GM23338 (cell line): ENCODE results near the gene SCGN. TPM values are rescaled to one million over a fixed set of nuclear protein-coding genes. Genes with fewer than 3 reads are reported as not detected.
A peak's percentile ranks its signal among the peaks of the same experiment; 100 is the strongest.

Experiments
- ATAC-seq: fragments of 200-7000 bp; cut with Tn5 transposase; 3 replicates; pipeline ENCODE4 v1.9.1; 2020
- DNase-seq: peaks from one replicate; pipeline ENCODE4 v3.0.0-alpha.2; 2015; ENCODE audit warnings: low spot score
- H2AFZ ChIP-seq: fragments of 200-600 bp; sonication (generic); 2 replicates; pipeline ENCODE4 v1.8.0; 2016; ENCODE audit warnings: antibody characterized with exemption, mild to moderate bottlenecking, moderate library complexity
- H3F3A ChIP-seq: fragments of 200-600 bp; sonication (generic); replicated peaks from 2 replicates; pipeline ENCODE4 v1.8.0; 2017; ENCODE audit warnings: antibody characterized with exemption, mixed run types, low read depth
- H3K27ac ChIP-seq: fragments of 200-600 bp; sonication (generic); 2 replicates; pipeline ENCODE4 v1.6.1; 2016; ENCODE audit warnings: low read depth
- H3K27me3 ChIP-seq: fragments of 200-600 bp; sonication (generic); 2 replicates; pipeline ENCODE4 v1.8.0; 2016; ENCODE audit warnings: mild to moderate bottlenecking, mixed run types, moderate library complexity; ENCODE audit not compliant: insufficient read depth
- H3K36me3 ChIP-seq: fragments of 200-600 bp; sonication (generic); 2 replicates; pipeline ENCODE4 v1.8.0; 2016; ENCODE audit warnings: mild to moderate bottlenecking; ENCODE audit not compliant: insufficient read depth
- H3K4me1 ChIP-seq: fragments of 200-600 bp; sonication (generic); 2 replicates; pipeline ENCODE4 v1.8.0; 2016; ENCODE audit warnings: mild to moderate bottlenecking, moderate library complexity; ENCODE audit not compliant: insufficient read depth
- H3K4me2 ChIP-seq: fragments of 200-600 bp; sonication (generic); 2 replicates; pipeline ENCODE4 v1.7.1; 2017; ENCODE audit warnings: mixed run types
- H3K4me3 ChIP-seq: fragments of 200-600 bp; sonication (generic); 2 replicates; pipeline ENCODE4 v1.6.1; 2016; ENCODE audit warnings: mixed run types
- H3K79me2 ChIP-seq: fragments of 200-600 bp; sonication (generic); replicated peaks from 2 replicates; pipeline ENCODE4 v1.8.0; 2017; ENCODE audit warnings: mild to moderate bottlenecking; ENCODE audit not compliant: insufficient read depth
- H3K9me2 ChIP-seq: fragments of 200-600 bp; sonication (generic); 2 replicates; pipeline ENCODE4 v1.8.0; 2017; ENCODE audit not compliant: insufficient read depth
- H4K20me1 ChIP-seq: fragments of 200-600 bp; sonication (generic); replicated peaks from 2 replicates; pipeline ENCODE4 v1.8.0; 2017; ENCODE audit warnings: mild to moderate bottlenecking; ENCODE audit not compliant: insufficient read depth
- H3K27ac Mint-ChIP-seq: 2 replicates; pipeline ENCODE4 v1.8.0; 2020; ENCODE audit warnings: inconsistent platforms, mild to moderate bottlenecking, moderate library complexity, mixed read lengths
- H3K27me3 Mint-ChIP-seq: 3 replicates; pipeline ENCODE4 v1.8.0; 2022; ENCODE audit warnings: low read depth, mild to moderate bottlenecking, moderate library complexity, mixed read lengths, inconsistent platforms; ENCODE audit not compliant: insufficient read depth, poor library complexity
- H3K36me3 Mint-ChIP-seq: 3 replicates; pipeline ENCODE4 v1.8.0; 2021; ENCODE audit warnings: low read depth, mild to moderate bottlenecking, inconsistent platforms, moderate library complexity, mixed read lengths
- H3K4me1 Mint-ChIP-seq: 3 replicates; pipeline ENCODE4 v1.8.0; 2020; ENCODE audit warnings: mild to moderate bottlenecking, inconsistent platforms, mixed read lengths
- H3K4me3 Mint-ChIP-seq: 3 replicates; pipeline ENCODE4 v1.8.0; 2021; ENCODE audit warnings: moderate library complexity, mild to moderate bottlenecking, inconsistent platforms, mixed read lengths
- H3K9me3 Mint-ChIP-seq: 3 replicates; pipeline ENCODE4 v1.8.0; 2020; ENCODE audit warnings: moderate library complexity, mild to moderate bottlenecking, inconsistent platforms, mixed read lengths
- CREB1 ChIP-seq: fragments of 250-450 bp; sonication (Bioruptor Pico); IDR thresholded peaks from 2 replicates; pipeline ENCODE4 v1.5.0; 2020; ENCODE audit warnings: low read depth, mild to moderate bottlenecking, moderate library complexity
- EZH2 ChIP-seq: fragments of 200-600 bp; sonication (generic); IDR thresholded peaks from one replicate; pipeline ENCODE4 v1.8.0; 2017; ENCODE audit warnings: antibody characterized with exemption, mild to moderate bottlenecking, low read depth; ENCODE audit not compliant: unreplicated experiment
- EZH2phosphoT487 ChIP-seq: fragments of 200-600 bp; sonication (generic); IDR thresholded peaks from one replicate; pipeline ENCODE4 v1.8.1; 2018; ENCODE audit warnings: antibody characterized with exemption; ENCODE audit not compliant: unreplicated experiment
- JUNB ChIP-seq: IDR thresholded peaks from one replicate; pipeline ENCODE4 v1.6.1; 2016; ENCODE audit warnings: antibody characterized with exemption; ENCODE audit not compliant: unreplicated experiment
- NANOG ChIP-seq: IDR thresholded peaks from 2 replicates; pipeline ENCODE4 v1.6.1; 2016; ENCODE audit warnings: antibody characterized with exemption, borderline replicate concordance
- POLR2AphosphoS5 ChIP-seq: IDR thresholded peaks from 2 replicates; pipeline ENCODE4 v1.6.1; 2016; ENCODE audit warnings: antibody characterized with exemption, low read depth
- STAT1 ChIP-seq: IDR thresholded peaks from one replicate; pipeline ENCODE4 v1.6.1; 2016; ENCODE audit warnings: antibody characterized with exemption; ENCODE audit not compliant: unreplicated experiment
- ZNF114 ChIP-seq: fragments of 250-450 bp; sonication (Bioruptor Pico); IDR thresholded peaks from 2 replicates; pipeline ENCODE4 v1.5.0; 2020; ENCODE audit warnings: mild to moderate bottlenecking, moderate library complexity
- ZNF331 ChIP-seq: fragments of 250-450 bp; sonication (Bioruptor Pico); IDR thresholded peaks from 2 replicates; pipeline ENCODE4 v1.5.0; 2020; ENCODE audit warnings: low read depth, mild to moderate bottlenecking, moderate library complexity
- polyA plus RNA-seq: library from polyadenylated mRNA; unstranded; fragments of >200 nt; fragmentation: Nextera tagmentation; extraction: Ambion mirVana; gene quantifications from 2 replicates; pipeline ENCODE4 v1.2.1, GENCODE V29; 2016
- total RNA-seq: library from RNA; depleted of rRNA; stranded (reverse); fragments of >200 nt; shearing (Covaris generic); gene quantifications from 2 replicates; pipeline ENCODE4 v1.2.3, GENCODE V29; 2014
- TF ChIP-seq, protein P1 (sequence below): fragments of 250-450 bp; sonication (Bioruptor Pico); IDR thresholded peaks from 2 replicates; pipeline ENCODE4 v1.5.0; 2020; ENCODE audit warnings: mild to moderate bottlenecking, moderate library complexity
- TF ChIP-seq, protein P2 (sequence below): IDR thresholded peaks from 2 replicates; pipeline ENCODE4 v1.6.1; 2016; ENCODE audit warnings: antibody characterized with exemption
- TF ChIP-seq, protein P3 (sequence below): IDR thresholded peaks from one replicate; pipeline ENCODE4 v1.6.1; 2018; ENCODE audit warnings: antibody characterized with exemption; ENCODE audit not compliant: unreplicated experiment
- TF ChIP-seq, protein P4 (sequence below), 2 experiments: fragments of 200-600 bp in 1 of 2; sonication (generic) in 1 of 2; conservative IDR thresholded peaks; 2 replicates each; pipeline versions ENCODE4 v1.5.1 to v1.6.1; 2016 to 2017; ENCODE audit warnings: antibody characterized with exemption in 2 of 2, low read depth in 2 of 2, mild to moderate bottlenecking in 2 of 2, moderate library complexity in 1 of 2

The SCGN gene
- total and polyA plus RNA-seq, 2 experiments from 2014 or later = not detected

DNA sequence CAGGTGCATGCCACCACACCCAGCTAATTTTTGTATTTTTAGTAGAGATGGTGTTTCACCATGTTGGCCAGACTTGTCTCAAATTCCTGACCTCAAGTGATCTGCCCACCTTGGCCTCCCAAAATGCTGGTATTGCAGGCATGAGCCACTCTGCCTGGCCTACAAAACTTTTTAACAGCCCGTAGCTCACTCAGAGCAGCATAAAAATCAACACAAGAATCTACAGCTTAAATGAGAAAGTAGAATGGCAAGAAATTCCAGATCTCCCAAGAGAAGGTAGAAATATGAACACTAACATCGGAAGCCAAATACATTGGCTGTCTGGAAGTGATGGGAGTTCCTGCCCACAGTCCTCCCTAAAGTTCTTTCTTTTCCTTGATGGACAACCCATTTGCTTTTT is 43.7 kb downstream of the SCGN start:
- H3K36me3 ChIP-seq = no peaks in the 10 kb centered on the region
- no peak overlapping the region for H3K4me2 ChIP-seq
- no peaks in the 10 kb centered on the region for H3K27me3 ChIP-seq
- no peaks in the 10 kb centered on the region for H4K20me1 ChIP-seq
- no peaks in the 10 kb centered on the region for H3F3A ChIP-seq
- H3K27ac ChIP-seq = no peak overlapping the region
- no peak for DNase-seq
- H3K79me2 ChIP-seq = no peaks in the 10 kb centered on the region
- H3K27ac Mint-ChIP-seq = no peak overlapping the region
- no peaks in the 10 kb centered on the region for H3K9me2 ChIP-seq
- no peaks in the 10 kb centered on the region for H3K4me1 ChIP-seq
- H3K9me3 Mint-ChIP-seq = no peaks in the 10 kb centered on the region; the same call in 2 of the 3 replicates
- peak overlapping the region; percentile 54; the same call in 1 of the 2 replicates for H2AFZ ChIP-seq
- H3K4me3 Mint-ChIP-seq = no peak overlapping the region
- no peak for TF ChIP-seq ZNF114 (CRISPR knock-in tag)
- TF ChIP-seq, protein P1, sequence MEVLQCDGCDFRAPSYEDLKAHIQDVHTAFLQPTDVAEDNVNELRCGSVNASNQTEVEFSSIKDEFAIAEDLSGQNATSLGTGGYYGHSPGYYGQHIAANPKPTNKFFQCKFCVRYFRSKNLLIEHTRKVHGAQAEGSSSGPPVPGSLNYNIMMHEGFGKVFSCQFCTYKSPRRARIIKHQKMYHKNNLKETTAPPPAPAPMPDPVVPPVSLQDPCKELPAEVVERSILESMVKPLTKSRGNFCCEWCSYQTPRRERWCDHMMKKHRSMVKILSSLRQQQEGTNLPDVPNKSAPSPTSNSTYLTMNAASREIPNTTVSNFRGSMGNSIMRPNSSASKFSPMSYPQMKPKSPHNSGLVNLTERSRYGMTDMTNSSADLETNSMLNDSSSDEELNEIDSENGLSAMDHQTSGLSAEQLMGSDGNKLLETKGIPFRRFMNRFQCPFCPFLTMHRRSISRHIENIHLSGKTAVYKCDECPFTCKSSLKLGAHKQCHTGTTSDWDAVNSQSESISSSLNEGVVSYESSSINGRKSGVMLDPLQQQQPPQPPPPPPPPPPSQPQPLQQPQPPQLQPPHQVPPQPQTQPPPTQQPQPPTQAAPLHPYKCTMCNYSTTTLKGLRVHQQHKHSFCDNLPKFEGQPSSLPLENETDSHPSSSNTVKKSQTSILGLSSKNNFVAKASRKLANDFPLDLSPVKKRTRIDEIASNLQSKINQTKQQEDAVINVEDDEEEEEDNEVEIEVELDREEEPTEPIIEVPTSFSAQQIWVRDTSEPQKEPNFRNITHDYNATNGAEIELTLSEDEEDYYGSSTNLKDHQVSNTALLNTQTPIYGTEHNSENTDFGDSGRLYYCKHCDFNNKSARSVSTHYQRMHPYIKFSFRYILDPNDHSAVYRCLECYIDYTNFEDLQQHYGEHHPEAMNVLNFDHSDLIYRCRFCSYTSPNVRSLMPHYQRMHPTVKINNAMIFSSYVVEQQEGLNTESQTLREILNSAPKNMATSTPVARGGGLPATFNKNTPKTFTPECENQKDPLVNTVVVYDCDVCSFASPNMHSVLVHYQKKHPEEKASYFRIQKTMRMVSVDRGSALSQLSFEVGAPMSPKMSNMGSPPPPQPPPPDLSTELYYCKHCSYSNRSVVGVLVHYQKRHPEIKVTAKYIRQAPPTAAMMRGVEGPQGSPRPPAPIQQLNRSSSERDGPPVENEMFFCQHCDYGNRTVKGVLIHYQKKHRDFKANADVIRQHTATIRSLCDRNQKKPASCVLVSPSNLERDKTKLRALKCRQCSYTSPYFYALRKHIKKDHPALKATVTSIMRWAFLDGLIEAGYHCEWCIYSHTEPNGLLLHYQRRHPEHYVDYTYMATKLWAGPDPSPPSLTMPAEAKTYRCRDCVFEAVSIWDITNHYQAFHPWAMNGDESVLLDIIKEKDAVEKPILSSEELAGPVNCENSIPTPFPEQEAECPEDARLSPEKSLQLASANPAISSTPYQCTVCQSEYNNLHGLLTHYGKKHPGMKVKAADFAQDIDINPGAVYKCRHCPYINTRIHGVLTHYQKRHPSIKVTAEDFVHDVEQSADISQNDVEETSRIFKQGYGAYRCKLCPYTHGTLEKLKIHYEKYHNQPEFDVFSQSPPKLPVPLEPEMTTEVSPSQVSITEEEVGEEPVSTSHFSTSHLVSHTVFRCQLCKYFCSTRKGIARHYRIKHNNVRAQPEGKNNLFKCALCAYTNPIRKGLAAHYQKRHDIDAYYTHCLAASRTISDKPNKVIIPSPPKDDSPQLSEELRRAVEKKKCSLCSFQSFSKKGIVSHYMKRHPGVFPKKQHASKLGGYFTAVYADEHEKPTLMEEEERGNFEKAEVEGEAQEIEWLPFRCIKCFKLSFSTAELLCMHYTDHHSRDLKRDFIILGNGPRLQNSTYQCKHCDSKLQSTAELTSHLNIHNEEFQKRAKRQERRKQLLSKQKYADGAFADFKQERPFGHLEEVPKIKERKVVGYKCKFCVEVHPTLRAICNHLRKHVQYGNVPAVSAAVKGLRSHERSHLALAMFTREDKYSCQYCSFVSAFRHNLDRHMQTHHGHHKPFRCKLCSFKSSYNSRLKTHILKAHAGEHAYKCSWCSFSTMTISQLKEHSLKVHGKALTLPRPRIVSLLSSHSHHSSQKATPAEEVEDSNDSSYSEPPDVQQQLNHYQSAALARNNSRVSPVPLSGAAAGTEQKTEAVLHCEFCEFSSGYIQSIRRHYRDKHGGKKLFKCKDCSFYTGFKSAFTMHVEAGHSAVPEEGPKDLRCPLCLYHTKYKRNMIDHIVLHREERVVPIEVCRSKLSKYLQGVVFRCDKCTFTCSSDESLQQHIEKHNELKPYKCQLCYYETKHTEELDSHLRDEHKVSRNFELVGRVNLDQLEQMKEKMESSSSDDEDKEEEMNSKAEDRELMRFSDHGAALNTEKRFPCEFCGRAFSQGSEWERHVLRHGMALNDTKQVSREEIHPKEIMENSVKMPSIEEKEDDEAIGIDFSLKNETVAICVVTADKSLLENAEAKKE (CRISPR knock-in tag) = no peak
- no peak for TF ChIP-seq EZH2
- TF ChIP-seq EZH2phosphoT487 = no peak
- no peak for TF ChIP-seq ZNF331 (CRISPR knock-in tag)
- TF ChIP-seq JUNB = no peak
- no peak for TF ChIP-seq CREB1
- TF ChIP-seq STAT1 = no peak
- TF ChIP-seq, protein P2, sequence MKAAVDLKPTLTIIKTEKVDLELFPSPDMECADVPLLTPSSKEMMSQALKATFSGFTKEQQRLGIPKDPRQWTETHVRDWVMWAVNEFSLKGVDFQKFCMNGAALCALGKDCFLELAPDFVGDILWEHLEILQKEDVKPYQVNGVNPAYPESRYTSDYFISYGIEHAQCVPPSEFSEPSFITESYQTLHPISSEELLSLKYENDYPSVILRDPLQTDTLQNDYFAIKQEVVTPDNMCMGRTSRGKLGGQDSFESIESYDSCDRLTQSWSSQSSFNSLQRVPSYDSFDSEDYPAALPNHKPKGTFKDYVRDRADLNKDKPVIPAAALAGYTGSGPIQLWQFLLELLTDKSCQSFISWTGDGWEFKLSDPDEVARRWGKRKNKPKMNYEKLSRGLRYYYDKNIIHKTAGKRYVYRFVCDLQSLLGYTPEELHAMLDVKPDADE = no peak
- TF ChIP-seq POLR2AphosphoS5 = no peak
- TF ChIP-seq, protein P3, sequence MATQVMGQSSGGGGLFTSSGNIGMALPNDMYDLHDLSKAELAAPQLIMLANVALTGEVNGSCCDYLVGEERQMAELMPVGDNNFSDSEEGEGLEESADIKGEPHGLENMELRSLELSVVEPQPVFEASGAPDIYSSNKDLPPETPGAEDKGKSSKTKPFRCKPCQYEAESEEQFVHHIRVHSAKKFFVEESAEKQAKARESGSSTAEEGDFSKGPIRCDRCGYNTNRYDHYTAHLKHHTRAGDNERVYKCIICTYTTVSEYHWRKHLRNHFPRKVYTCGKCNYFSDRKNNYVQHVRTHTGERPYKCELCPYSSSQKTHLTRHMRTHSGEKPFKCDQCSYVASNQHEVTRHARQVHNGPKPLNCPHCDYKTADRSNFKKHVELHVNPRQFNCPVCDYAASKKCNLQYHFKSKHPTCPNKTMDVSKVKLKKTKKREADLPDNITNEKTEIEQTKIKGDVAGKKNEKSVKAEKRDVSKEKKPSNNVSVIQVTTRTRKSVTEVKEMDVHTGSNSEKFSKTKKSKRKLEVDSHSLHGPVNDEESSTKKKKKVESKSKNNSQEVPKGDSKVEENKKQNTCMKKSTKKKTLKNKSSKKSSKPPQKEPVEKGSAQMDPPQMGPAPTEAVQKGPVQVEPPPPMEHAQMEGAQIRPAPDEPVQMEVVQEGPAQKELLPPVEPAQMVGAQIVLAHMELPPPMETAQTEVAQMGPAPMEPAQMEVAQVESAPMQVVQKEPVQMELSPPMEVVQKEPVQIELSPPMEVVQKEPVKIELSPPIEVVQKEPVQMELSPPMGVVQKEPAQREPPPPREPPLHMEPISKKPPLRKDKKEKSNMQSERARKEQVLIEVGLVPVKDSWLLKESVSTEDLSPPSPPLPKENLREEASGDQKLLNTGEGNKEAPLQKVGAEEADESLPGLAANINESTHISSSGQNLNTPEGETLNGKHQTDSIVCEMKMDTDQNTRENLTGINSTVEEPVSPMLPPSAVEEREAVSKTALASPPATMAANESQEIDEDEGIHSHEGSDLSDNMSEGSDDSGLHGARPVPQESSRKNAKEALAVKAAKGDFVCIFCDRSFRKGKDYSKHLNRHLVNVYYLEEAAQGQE = no peak
- TF ChIP-seq, protein P4, sequence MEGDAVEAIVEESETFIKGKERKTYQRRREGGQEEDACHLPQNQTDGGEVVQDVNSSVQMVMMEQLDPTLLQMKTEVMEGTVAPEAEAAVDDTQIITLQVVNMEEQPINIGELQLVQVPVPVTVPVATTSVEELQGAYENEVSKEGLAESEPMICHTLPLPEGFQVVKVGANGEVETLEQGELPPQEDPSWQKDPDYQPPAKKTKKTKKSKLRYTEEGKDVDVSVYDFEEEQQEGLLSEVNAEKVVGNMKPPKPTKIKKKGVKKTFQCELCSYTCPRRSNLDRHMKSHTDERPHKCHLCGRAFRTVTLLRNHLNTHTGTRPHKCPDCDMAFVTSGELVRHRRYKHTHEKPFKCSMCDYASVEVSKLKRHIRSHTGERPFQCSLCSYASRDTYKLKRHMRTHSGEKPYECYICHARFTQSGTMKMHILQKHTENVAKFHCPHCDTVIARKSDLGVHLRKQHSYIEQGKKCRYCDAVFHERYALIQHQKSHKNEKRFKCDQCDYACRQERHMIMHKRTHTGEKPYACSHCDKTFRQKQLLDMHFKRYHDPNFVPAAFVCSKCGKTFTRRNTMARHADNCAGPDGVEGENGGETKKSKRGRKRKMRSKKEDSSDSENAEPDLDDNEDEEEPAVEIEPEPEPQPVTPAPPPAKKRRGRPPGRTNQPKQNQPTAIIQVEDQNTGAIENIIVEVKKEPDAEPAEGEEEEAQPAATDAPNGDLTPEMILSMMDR (conservative IDR thresholded peaks at IDR 0.05; ENCODE audit: low read depth in 2 of 2) = no peak
- TF ChIP-seq NANOG = no peak
- ATAC-seq = no peak
- no peak overlapping the region for H3K4me3 ChIP-seq
- no peaks in the 10 kb centered on the region for H3K27me3 Mint-ChIP-seq
- peaks cover 3% of the 10 kb centered on the region for H3K4me1 Mint-ChIP-seq
- no peaks in the 10 kb centered on the region for H3K36me3 Mint-ChIP-seq
